GM15510 (cell line): ENCODE results near the gene DNAJC2.

Experiments used
- POLR2A ChIP-seq: IDR thresholded peaks from 3 replicates; pipeline ENCODE4 v1.6.1; 2011; ENCODE audit warnings: borderline replicate concordance; ENCODE audit not compliant: insufficient read length; ENCODE audit errors: extremely low read depth

DNAJC2 gene

DNA sequence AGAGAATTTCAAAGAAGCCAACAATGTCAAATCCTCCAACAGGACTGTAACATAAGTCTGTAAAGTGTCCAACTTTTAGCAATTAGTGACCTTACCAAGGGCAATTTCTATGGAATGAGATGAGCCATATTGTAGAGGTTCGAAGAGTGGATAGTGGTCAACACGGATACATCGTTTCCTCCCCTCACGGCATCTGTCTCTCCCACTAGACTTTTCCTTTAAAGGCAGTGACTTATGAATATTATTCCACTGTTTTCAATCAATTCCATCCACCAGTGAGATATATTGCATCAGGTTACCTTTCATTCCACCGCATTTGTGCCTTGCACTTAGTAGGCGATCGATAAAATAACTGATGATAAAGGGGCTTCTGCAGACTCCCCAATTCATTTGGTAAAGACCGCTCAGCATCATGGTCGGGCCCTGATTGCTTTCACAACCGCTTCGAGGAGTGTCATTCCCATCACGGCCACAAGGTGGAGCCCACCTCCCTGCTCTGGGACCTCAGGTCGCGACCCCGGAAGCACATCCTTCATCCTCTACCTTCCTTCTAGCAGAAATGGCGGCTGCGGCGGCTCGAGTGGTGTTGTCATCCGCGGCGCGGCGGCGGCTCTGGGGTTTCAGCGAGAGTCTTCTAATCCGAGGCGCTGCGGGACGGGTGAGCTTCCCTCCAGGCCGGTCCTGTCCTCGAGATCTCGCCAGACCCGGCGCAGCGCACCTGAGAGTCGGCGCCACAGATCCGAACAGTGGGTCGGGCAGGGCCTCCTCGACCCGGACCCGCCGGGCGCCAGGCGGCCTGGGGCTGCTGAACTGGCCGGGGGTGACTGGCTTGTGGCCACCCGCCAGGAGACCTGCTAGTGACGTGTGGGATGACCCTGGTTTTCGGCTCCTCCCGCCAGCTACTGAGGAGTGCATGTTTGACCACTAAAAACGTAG, 47.4 kb downstream of the DNAJC2 start, which contains the start of gene PMPCB:
Gene PMPCB (plus strand): TSS at position 535 of the 936 bp plus-strand sequence. CDS start 25 bp downstream, at position 560.
- peak; percentile 81 for TF ChIP-seq POLR2A

DNA sequence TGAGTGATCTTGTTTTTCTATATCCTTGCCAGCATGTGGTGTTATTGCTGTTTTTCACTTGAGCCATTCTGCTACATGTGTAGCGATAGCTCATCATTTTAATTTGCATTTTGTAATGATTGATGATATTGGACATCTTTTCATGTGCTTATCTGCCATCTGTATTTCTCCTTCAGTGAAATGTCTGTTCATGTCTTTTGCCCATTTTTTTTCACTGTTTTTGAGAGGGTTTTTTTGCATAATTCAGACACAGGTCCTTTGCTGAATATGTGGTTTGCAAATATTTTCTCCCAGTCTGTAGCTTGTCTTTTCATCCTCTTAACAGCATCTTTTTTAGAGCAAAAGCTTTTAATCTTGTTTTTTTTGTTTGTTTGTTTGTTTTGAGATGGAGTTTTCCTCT, 51.0 kb downstream of the DNAJC2 start:
- no peak for TF ChIP-seq POLR2A

DNA sequence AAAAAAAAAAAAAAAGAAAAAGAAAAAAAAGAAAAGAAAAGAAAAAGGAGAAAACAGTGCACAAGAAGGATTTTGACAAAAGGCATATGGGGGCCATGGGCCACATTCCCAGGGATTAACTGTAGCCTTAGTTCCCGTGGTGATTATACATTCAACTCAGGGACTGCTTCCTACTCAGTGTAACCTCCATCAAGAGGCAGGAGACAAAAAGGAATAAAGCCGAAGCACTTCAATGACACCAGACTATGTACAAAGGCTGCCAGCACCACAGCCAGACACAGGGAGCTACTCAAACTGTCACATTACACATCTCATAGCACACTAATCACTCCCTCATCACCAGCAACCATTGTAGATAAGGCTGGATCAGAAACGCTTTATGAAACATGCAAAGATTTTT, 52.4 kb downstream of the DNAJC2 start:
- TF ChIP-seq POLR2A, result no peak

DNA sequence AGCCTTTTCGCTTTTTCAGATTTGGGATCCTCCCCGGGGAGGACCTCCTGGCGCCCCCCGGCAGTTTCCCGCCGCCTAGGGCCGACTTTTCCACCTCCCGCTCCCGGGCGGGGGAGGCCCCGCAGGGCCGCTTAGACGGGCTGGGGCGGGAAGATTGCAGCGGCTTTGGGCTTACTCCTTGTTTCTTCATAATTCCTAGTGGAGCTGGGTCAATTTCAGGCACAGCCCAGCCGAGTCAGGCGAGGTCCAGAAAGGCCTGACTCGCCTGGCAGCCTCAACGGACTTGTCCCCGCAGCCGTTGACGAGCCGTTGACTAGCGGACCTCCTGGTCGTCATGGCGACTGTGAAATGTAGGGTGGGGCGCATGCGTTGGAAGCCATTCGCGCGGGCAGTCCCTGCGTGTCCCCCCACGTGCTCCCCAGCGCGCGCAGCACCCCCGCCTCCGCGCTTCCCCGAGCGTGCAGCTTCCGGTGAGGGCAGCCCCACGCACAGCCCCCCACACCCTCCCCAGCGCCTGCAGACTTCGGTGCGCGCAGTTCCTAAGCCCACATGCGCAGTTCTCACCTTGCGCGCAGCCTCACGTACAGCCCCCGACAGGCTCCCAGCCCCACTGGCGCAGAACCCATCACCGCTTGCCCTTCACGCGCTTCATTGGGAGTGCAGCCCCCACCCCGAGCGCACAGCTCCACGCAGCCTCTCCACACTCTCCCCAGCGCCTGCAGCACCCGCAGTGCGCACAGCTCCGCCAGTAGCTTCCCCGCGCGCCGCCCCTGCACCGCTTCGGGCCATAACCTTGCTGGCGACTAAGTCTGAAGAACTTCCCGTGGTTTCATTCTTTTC, 64.4 kb downstream of the DNAJC2 start:
- peak; percentile 40 for TF ChIP-seq POLR2A
